GM12878 (cell line): Measurements from ENCODE around the gene CACNA1S. TPM values are rescaled to one million over a fixed set of nuclear protein-coding genes. Genes with fewer than 3 reads are reported as not detected.
A peak's percentile ranks its signal among the peaks of the same experiment; 100 is the strongest.

Experiments
- ATAC-seq: fragments of 200-7000 bp; cut with Tn5 transposase; 3 replicates; pipeline ENCODE4 v1.9.1; 2020; ENCODE audit warnings: mild to moderate bottlenecking, moderate library complexity
- BruUV-seq: library from RNA; stranded (reverse); fragments of 400-500 nt; replicated peaks from 2 replicates; lab custom pipeline; 2021; lab: Mats Ljungman, UMichigan
- CTCF ChIA-PET: fragments of 300-600 bp; sonication (Branson Sonifier 250); formaldehyde crosslinking; extraction: SDS; loops from one replicate; lab custom pipeline; 2021; ENCODE audit warnings: inconsistent platforms; lab: Yijun Ruan, JAX
- POLR2A ChIA-PET: fragments of 350-600 bp; formaldehyde crosslinking; extraction: SDS; loops from one replicate; lab custom pipeline; 2021; ENCODE audit warnings: inconsistent platforms; lab: Charles Lee
- RAD21 ChIA-PET: fragments of 300-600 bp; sonication (Branson Sonifier 250); formaldehyde crosslinking; loops from one replicate; lab custom pipeline; 2023; ENCODE audit warnings: antibody characterized with exemption; ENCODE audit not compliant: unreplicated experiment; lab: Charles Lee
- SMC1A ChIA-PET: fragments of 300-600 bp; sonication (Branson Sonifier 250); formaldehyde crosslinking; loops from one replicate; lab custom pipeline; 2023; ENCODE audit not compliant: unreplicated experiment, uncharacterized antibody; lab: Charles Lee
- DNase-seq: peaks from one replicate; pipeline ENCODE4 v3.0.0-alpha.2; 2011; ENCODE audit warnings: low read depth, low spot score
- FAIRE-seq: peaks from 3 replicates; lab custom pipeline; 2011; peaks lifted over from hg19 to GRCh38; lab: Jason Lieb, UNC
- H2AFZ ChIP-seq: 2 replicates; pipeline ENCODE4 v1.6.0; 2011; ENCODE audit warnings: low read depth, low read length, control low read depth; ENCODE audit not compliant: control insufficient read depth
- H3K27ac ChIP-seq: 2 replicates; pipeline ENCODE4 v1.5.1; 2011; ENCODE audit warnings: control low read depth; ENCODE audit not compliant: control insufficient read depth, insufficient read depth
- H3K27me3 ChIP-seq, 2 experiments: replicated peaks in 1 of 2; 2 replicates each; pipeline versions ENCODE4 v1.6.0 to v1.6.1; 2011; ENCODE audit warnings: low read length in 1 of 2; ENCODE audit not compliant: control insufficient read depth in 2 of 2, insufficient read depth in 2 of 2
- H3K36me3 ChIP-seq, 2 experiments: 2 replicates each; pipeline ENCODE4 v1.5.1; 2011; ENCODE audit warnings: low read length in 1 of 2; ENCODE audit not compliant: control insufficient read depth in 2 of 2, insufficient read depth in 2 of 2
- H3K4me1 ChIP-seq: 2 replicates; pipeline ENCODE4 v1.6.1; 2011; ENCODE audit warnings: mild to moderate bottlenecking, low read length, moderate library complexity, mixed read lengths; ENCODE audit not compliant: control insufficient read depth, insufficient read depth
- H3K4me2 ChIP-seq: 2 replicates; pipeline ENCODE4 v1.6.0; 2011; ENCODE audit warnings: control low read depth; ENCODE audit not compliant: control insufficient read depth, insufficient read depth
- H3K4me3 ChIP-seq: fragments of 200-600 bp; sonication (generic); 2 replicates; pipeline ENCODE4 v1.5.1; 2016
- H3K79me2 ChIP-seq: 2 replicates; pipeline ENCODE4 v1.6.0; 2011; ENCODE audit warnings: low read length; ENCODE audit not compliant: control insufficient read depth, insufficient read depth
- H3K9ac ChIP-seq: 2 replicates; pipeline ENCODE4 v1.8.0; 2011; ENCODE audit warnings: low read length, control low read depth, mixed read lengths; ENCODE audit not compliant: control insufficient read depth, insufficient read depth
- H3K9me3 ChIP-seq: replicated peaks from 3 replicates; pipeline ENCODE4 v1.5.1; 2011; ENCODE audit warnings: mild to moderate bottlenecking, low read length; ENCODE audit not compliant: control insufficient read depth, insufficient read depth
- H4K20me1 ChIP-seq: 2 replicates; pipeline ENCODE4 v1.6.0; 2011; ENCODE audit not compliant: control insufficient read depth, insufficient read depth
- HDGF ChIP-seq: fragments of 450-650 bp; IDR thresholded peaks from 2 replicates; pipeline ENCODE4 v1.6.1; 2016; ENCODE audit warnings: antibody characterized with exemption
- PBX3 ChIP-seq: IDR thresholded peaks from 2 replicates; pipeline ENCODE4 v1.6.1; 2011; ENCODE audit warnings: mild to moderate bottlenecking, low read depth, low read length, moderate library complexity; ENCODE audit not compliant: insufficient replicate concordance
- PML ChIP-seq: IDR thresholded peaks from 2 replicates; pipeline ENCODE4 v1.6.1; 2012; ENCODE audit warnings: low read length, inconsistent platforms
- POLR2AphosphoS5 ChIP-seq: IDR thresholded peaks from 2 replicates; pipeline ENCODE4 v1.6.1; 2011; ENCODE audit warnings: mild to moderate bottlenecking, low read length, inconsistent platforms
- SIX5 ChIP-seq: IDR thresholded peaks from 2 replicates; pipeline ENCODE4 v1.6.1; 2011; ENCODE audit warnings: mild to moderate bottlenecking, low read depth, low read length, moderate library complexity; ENCODE audit not compliant: severe bottlenecking
- ZBTB33 ChIP-seq: fragments of 450-650 bp; IDR thresholded peaks from 2 replicates; pipeline ENCODE4 v1.6.1; 2017; ENCODE audit warnings: mild to moderate bottlenecking
- ZBTB4 ChIP-seq: fragments of 450-650 bp; formaldehyde crosslinking; IDR thresholded peaks from 2 replicates; pipeline ENCODE4 v1.4.0; 2022; ENCODE audit warnings: mild to moderate bottlenecking, moderate library complexity
- WGBS: methylation state at CpG from one replicate; pipeline ENCODE4 v1.1.6; 2016; ENCODE audit warnings: low lambda C conversion rate; ENCODE audit not compliant: insufficient replicate concordance, insufficient coverage; ENCODE audit errors: missing lambda C conversion rate; 5-methylcytosine and 5-hydroxymethylcytosine counted together
- in situ Hi-C: fragments of 300-500 bp; cut with MboI; formaldehyde crosslinking; loops from 9 replicates; pipeline ENCODE4 v1.14.3; 2018; ENCODE audit warnings: mixed read lengths
- intact Hi-C: fragments of 100-400 bp; cut with micrococcal nuclease; formaldehyde crosslinking; loops from one replicate; pipeline ENCODE4 v1.14.2; 2022; ENCODE audit not compliant: unreplicated experiment
- polyA plus RNA-seq, 11 experiments: library from polyadenylated mRNA; depleted of rRNA in 4 of 11; unstranded in 6 of 11; stranded (reverse) in 5 of 11; fragments of >200 nt; fragmentation: Nextera tagmentation in 4 of 11; fragmentation: Illumina TruSeq in 1 of 11; extraction: Ambion mirVana in 4 of 11; extraction: Trizol in 1 of 11; gene quantifications; 1 replicate in 1 of 11; 2 replicates in 10 of 11; pipeline versions ENCODE4 v1.2.1 to v1.2.3, GENCODE V29; 2011 to 2016; ENCODE audit warnings: inconsistent platforms in 2 of 11, missing spikeins in 2 of 11, low read depth in 1 of 11
- total RNA-seq, 4 experiments: library from RNA; depleted of rRNA in 3 of 4; stranded (reverse); fragments of >200 nt in 3 of 4; fragmentation: Illumina TruSeq in 1 of 4; extraction: Trizol in 1 of 4; gene quantifications; 2 replicates each; pipeline versions ENCODE4 v1.2.1 to v1.2.3, GENCODE V29; 2013 to 2021

CACNA1S gene
- total and polyA plus RNA-seq, 10 of the 15 experiments (the other 5 are each of a cell fraction or from before 2014, with no cell fraction given), result under 0.01 to 0.04 (median 0.02) TPM; not detected in 6

GRCh38 chr1:201008666-201009360 is 103.4 kb downstream of the CACNA1S start:
- Histone ChIP-seq H4K20me1 (no peaks in the 10 kb centered on the region), H3K4me3 (no peak overlapping the region), H3K9ac (no peak overlapping the region), H3K27me3 (no peaks in the 10 kb centered on the region), H3K4me2 (no peak overlapping the region), H3K9me3 (no peaks in the 10 kb centered on the region), H3K36me3 (peaks cover 2 to 33% of the 10 kb centered on the region in 2 experiments; a peak in 3 of 4 replicates), H3K79me2 (no peaks in the 10 kb centered on the region), H3K27ac (no peak overlapping the region), H3K4me1 (no peaks in the 10 kb centered on the region), H2AFZ (no peak overlapping the region)
- no peak for ATAC-seq
- ChIA-PET POLR2A (interaction anchor here (0.6 to 1.6 kb wide), 3 partner anchors 9 to 845 kb away, joined by 3 to 4 read pairs (median 3); no protein-coding TSS in a partner anchor), CTCF (interaction anchor here (1.1 to 1.5 kb wide), 3 partner anchors 14 to 30 kb away, joined by 3 read pairs; no protein-coding TSS in a partner anchor), RAD21 (no interaction called here), SMC1A (interaction anchor here (2.6 kb wide), 1 partner anchor 34 kb away, joined by 7 read pairs; no protein-coding TSS in a partner anchor)
- DNase-seq, result no peak
- in situ Hi-C loops, result no loop called here
- 91% methylated on average over 18 of the region's 22 CpGs for WGBS
- BruUV-seq, result no TSS peak
- no peak for TF ChIP-seq POLR2AphosphoS5
- no peak for TF ChIP-seq PML
- no peak for TF ChIP-seq SIX5
- intact Hi-C loops, result no loop called here
- FAIRE-seq, result no peak

GRCh38 chr1:201007481-201007880 is 104.7 kb downstream of the CACNA1S start:
- Histone ChIP-seq H4K20me1 (no peaks in the 10 kb centered on the region), H3K9me3 (no peaks in the 10 kb centered on the region), H3K27ac (no peak overlapping the region), H3K27me3 (no peaks in the 10 kb centered on the region), H3K36me3 (peaks cover 7 to 37% of the 10 kb centered on the region in 2 experiments; a peak in 3 of 4 replicates), H3K9ac (no peak overlapping the region), H3K4me3 (no peak overlapping the region), H2AFZ (no peak overlapping the region), H3K4me2 (no peak overlapping the region), H3K4me1 (no peaks in the 10 kb centered on the region), H3K79me2 (no peaks in the 10 kb centered on the region)
- ChIA-PET CTCF (no interaction called here), RAD21 (no interaction called here), SMC1A (no interaction called here), POLR2A (no interaction called here)
- intact Hi-C loops (no loop called here), in situ Hi-C loops (no loop called here)
- FAIRE-seq, result peak; percentile 71
- ATAC-seq, result no peak
- DNase-seq, result no peak
- BruUV-seq, result no TSS peak
- 95% methylated on average over 5 of the region's 5 CpGs for WGBS
- TF ChIP-seq HDGF, result peak; percentile 62; the same call in 1 of the 2 replicates
- TF ChIP-seq ZBTB4 (CRISPR knock-in tag), result no peak
- TF ChIP-seq PBX3, result peak; percentile 45
- no peak for TF ChIP-seq ZBTB33
